ENCODE results near the gene CLP1.
"Not testable (repeated sequence)": the region's sequence is repeated elsewhere in the genome, so short reads cannot be mapped to it uniquely, and the experiment has no call there.

Gene CLP1

GRCh38 chr11:57667117-57667735 lies 9.7 kb downstream of the CLP1 start:
- DNase-seq, result peak; percentile 98

- peak; percentile 98 to 99 for DNase-seq
These were observed 10.3 kb downstream of the CLP1 start, which contains the start of gene ZDHHC5 for GRCh38 chr11:57667736-57668433. Gene ZDHHC5 (plus strand): TSS chr11:57668114. CDS start chr11:57673091, 4,977 bp downstream.

- no peak for DNase-seq
These were observed 10.8 kb downstream of the CLP1 start for GRCh38 chr11:57668434-57668782.

- DNase-seq, result no peak
These were observed 16.7 kb downstream of the CLP1 start for GRCh38 chr11:57674251-57674650.

- DNase-seq, result no peak
These were observed 17.8 kb downstream of the CLP1 start for GRCh38 chr11:57675176-57675941.

- DNase-seq, result no peak
These were observed 21.8 kb downstream of the CLP1 start for GRCh38 chr11:57679396-57679795.

- no peak for DNase-seq
These were observed 23.0 kb downstream of the CLP1 start for GRCh38 chr11:57680552-57680874.

GRCh38 chr11:57681168-57681567 lies 23.6 kb downstream of the CLP1 start:
- no peak for DNase-seq

GRCh38 chr11:57690474-57690873 lies 32.9 kb downstream of the CLP1 start:
- DNase-seq, result not testable (repeated sequence)

GRCh38 chr11:57698843-57699365 lies 41.3 kb downstream of the CLP1 start:
- DNase-seq, result no peak

- DNase-seq, result no peak
These were observed 42.3 kb downstream of the CLP1 start for GRCh38 chr11:57699813-57700212.

GRCh38 chr11:57700425-57700824 lies 42.9 kb downstream of the CLP1 start:
- DNase-seq, result no peak

GRCh38 chr11:57703341-57703740 lies 45.8 kb downstream of the CLP1 start:
- DNase-seq, result no peak

GRCh38 chr11:57704932-57705331 lies 47.4 kb downstream of the CLP1 start:
- no peak for DNase-seq

GRCh38 chr11:57705432-57705831 lies 47.9 kb downstream of the CLP1 start:
- not testable (repeated sequence) for DNase-seq

- DNase-seq, result no peak
These were observed 52.3 kb downstream of the CLP1 start for GRCh38 chr11:57709802-57710367.

All from NCI-H446 (cell line).